ENCODE data around the gene ABCD2. TPM values are rescaled to one million over a fixed set of nuclear protein-coding genes. Genes with fewer than 3 reads are reported as not detected.
A peak's percentile ranks its signal among the peaks of the same experiment; 100 is the strongest.
"Not testable (repeated sequence)": the region's sequence is repeated elsewhere in the genome, so short reads cannot be mapped to it uniquely, and the experiment has no call there.

ABCD2 gene
- total and polyA plus RNA-seq, 5 donors from 2014 or later, result 6.4 to 11.9 (median 8.8) TPM

- H3K4me1 Mint-ChIP-seq, result peaks cover 0 to 3% (median 0%) of the 10 kb centered on the region in 4 donors
- no peak overlapping the region for H3K4me3 Mint-ChIP-seq
- DNase-seq, result no peak
Measured at GRCh38 chr12:39541471-39541870, 78.1 kb downstream of the ABCD2 start.

GRCh38 chr12:39538679-39539104 is 80.9 kb downstream of the ABCD2 start:
- Histone ChIP-seq H3K4me1 (ENCODE audit: control insufficient read depth, insufficient read depth, low read length, poor library complexity, severe bottlenecking) (no peaks in the 10 kb centered on the region), H3K36me3 (ENCODE audit: control insufficient read depth, insufficient read depth, low read length) (no peaks in the 10 kb centered on the region), H3K9me3 (ENCODE audit: control insufficient read depth in 2 of 2, low read length in 2 of 2) (no peaks in the 10 kb centered on the region), H3K27me3 (ENCODE audit: control insufficient read depth, insufficient read depth, low read length) (no peaks in the 10 kb centered on the region), H3K4me3 (ENCODE audit: low read depth, low read length) (no peak overlapping the region), H3K27ac (ENCODE audit: insufficient read depth, low read length, poor library complexity, severe bottlenecking) (no peak overlapping the region)
- no peak for DNase-seq
- Mint-ChIP-seq H3K36me3 (peaks cover 1% of the 10 kb centered on the region), H3K27me3 (no peaks in the 10 kb centered on the region), H3K4me3 (no peak overlapping the region), H3K9me3 (no peaks in the 10 kb centered on the region), H3K4me1 (peaks cover 0 to 2% (median 0%) of the 10 kb centered on the region in 4 donors), H3K27ac (peak overlapping the region in 1 of 3 donors; percentile 41)
- no peak for ATAC-seq (ENCODE audit: low read depth in 2 of 2)

More at GRCh38 chr12:39541471-39541870, 78.1 kb downstream of the ABCD2 start:
- Histone ChIP-seq H3K4me3 (ENCODE audit: low read depth, low read length) (no peak overlapping the region), H3K9me3 (ENCODE audit: control insufficient read depth in 2 of 2, low read length in 2 of 2) (no peaks in the 10 kb centered on the region), H3K4me1 (ENCODE audit: control insufficient read depth, insufficient read depth, low read length, poor library complexity, severe bottlenecking) (no peaks in the 10 kb centered on the region), H3K27ac (ENCODE audit: insufficient read depth, low read length, poor library complexity, severe bottlenecking) (no peak overlapping the region), H3K27me3 (ENCODE audit: control insufficient read depth, insufficient read depth, low read length) (no peaks in the 10 kb centered on the region), H3K36me3 (ENCODE audit: control insufficient read depth, insufficient read depth, low read length) (no peaks in the 10 kb centered on the region)
- ATAC-seq (ENCODE audit: low read depth in 2 of 2), result no peak
- H3K36me3 Mint-ChIP-seq, result peaks cover 6% of the 10 kb centered on the region
- H3K27me3 Mint-ChIP-seq, result no peaks in the 10 kb centered on the region
- H3K27ac Mint-ChIP-seq, result no peak overlapping the region
- H3K9me3 Mint-ChIP-seq, result no peaks in the 10 kb centered on the region

- Histone ChIP-seq H3K4me1 (ENCODE audit: control insufficient read depth, insufficient read depth, low read length, poor library complexity, severe bottlenecking) (no peaks in the 10 kb centered on the region), H3K27ac (ENCODE audit: insufficient read depth, low read length, poor library complexity, severe bottlenecking) (no peak overlapping the region), H3K36me3 (ENCODE audit: control insufficient read depth, insufficient read depth, low read length) (peaks cover 2% of the 10 kb centered on the region), H3K9me3 (ENCODE audit: control insufficient read depth in 2 of 2, low read length in 2 of 2) (no peaks in the 10 kb centered on the region), H3K27me3 (ENCODE audit: control insufficient read depth, insufficient read depth, low read length) (no peaks in the 10 kb centered on the region), H3K4me3 (ENCODE audit: low read depth, low read length) (no peak overlapping the region)
- DNase-seq (peak in 1 of 3 donors; percentile 4), ATAC-seq (ENCODE audit: low read depth in 2 of 2) (no peak)
- no peak overlapping the region for H3K27ac Mint-ChIP-seq
- H3K27me3 Mint-ChIP-seq, result no peaks in the 10 kb centered on the region
- peaks cover 0 to 2% (median 0%) of the 10 kb centered on the region in 7 donors for H3K9me3 Mint-ChIP-seq
- H3K4me1 Mint-ChIP-seq, result peaks cover 0 to 2% (median 0%) of the 10 kb centered on the region in 4 donors
- H3K4me3 Mint-ChIP-seq, result no peak overlapping the region
- peaks cover 13% of the 10 kb centered on the region for H3K36me3 Mint-ChIP-seq
Measured at GRCh38 chr12:39533951-39534350, 85.7 kb downstream of the ABCD2 start.

- Histone ChIP-seq H3K4me3 (ENCODE audit: low read depth, low read length) (no peak overlapping the region), H3K9me3 (ENCODE audit: control insufficient read depth in 2 of 2, low read length in 2 of 2) (peaks cover 0 to under 1% of the 10 kb centered on the region in 2 experiments), H3K4me1 (ENCODE audit: control insufficient read depth, insufficient read depth, low read length, poor library complexity, severe bottlenecking) (no peaks in the 10 kb centered on the region), H3K27me3 (ENCODE audit: control insufficient read depth, insufficient read depth, low read length) (no peaks in the 10 kb centered on the region), H3K36me3 (ENCODE audit: control insufficient read depth, insufficient read depth, low read length) (peaks cover 2% of the 10 kb centered on the region), H3K27ac (ENCODE audit: insufficient read depth, low read length, poor library complexity, severe bottlenecking) (no peak overlapping the region)
- Mint-ChIP-seq H3K4me1 (peaks cover 0 to 2% (median 0%) of the 10 kb centered on the region in 4 donors), H3K9me3 (peaks cover 0 to 3% (median 1%) of the 10 kb centered on the region in 7 donors), H3K4me3 (no peak overlapping the region), H3K27me3 (no peaks in the 10 kb centered on the region), H3K27ac (no peak overlapping the region), H3K36me3 (peaks cover 14% of the 10 kb centered on the region)
- ATAC-seq (ENCODE audit: low read depth in 2 of 2) (no peak), DNase-seq (no peak)
Measured at GRCh38 chr12:39532448-39532847, 87.2 kb downstream of the ABCD2 start.

DNA sequence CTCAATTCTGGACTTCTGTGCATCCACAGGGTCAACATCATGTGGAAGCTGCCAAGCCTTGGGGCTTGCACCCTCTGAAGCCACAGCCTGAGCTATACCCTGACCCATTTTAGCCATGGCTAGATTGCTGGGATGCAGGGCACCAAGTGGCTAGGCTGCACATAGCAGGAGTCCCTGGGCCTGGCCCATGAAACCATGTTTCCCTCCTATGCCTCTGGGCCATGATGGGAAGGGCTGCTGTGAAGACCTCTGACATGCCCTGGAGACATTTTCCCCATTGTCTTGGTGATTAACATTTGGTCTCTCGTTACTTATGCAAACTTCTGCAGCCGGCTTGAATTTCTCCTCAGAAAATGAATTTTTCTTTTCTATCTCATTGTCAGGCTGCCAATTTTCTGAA is 92.6 kb downstream of the ABCD2 start:
- Mint-ChIP-seq H3K4me3 (no peak overlapping the region), H3K27me3 (no peaks in the 10 kb centered on the region), H3K27ac (no peak overlapping the region), H3K4me1 (no peaks in the 10 kb centered on the region), H3K36me3 (peaks cover 25% of the 10 kb centered on the region), H3K9me3 (peaks cover 3 to 16% (median 6%) of the 10 kb centered on the region in 7 donors)
- Histone ChIP-seq H3K9me3 (ENCODE audit: control insufficient read depth in 2 of 2, low read length in 2 of 2) (peaks cover 0 to 11% of the 10 kb centered on the region in 2 experiments), H3K4me3 (ENCODE audit: low read depth, low read length) (no peak overlapping the region), H3K27me3 (ENCODE audit: control insufficient read depth, insufficient read depth, low read length) (no peaks in the 10 kb centered on the region), H3K4me1 (ENCODE audit: control insufficient read depth, insufficient read depth, low read length, poor library complexity, severe bottlenecking) (no peaks in the 10 kb centered on the region), H3K27ac (ENCODE audit: insufficient read depth, low read length, poor library complexity, severe bottlenecking) (no peak overlapping the region), H3K36me3 (ENCODE audit: control insufficient read depth, insufficient read depth, low read length) (peaks cover 5% of the 10 kb centered on the region)
- no peak for DNase-seq
- no peak for ATAC-seq (ENCODE audit: low read depth in 2 of 2)

- not testable (repeated sequence) for H3K4me3 ChIP-seq (ENCODE audit: low read depth, low read length); DNase-seq; H3K27me3 ChIP-seq (ENCODE audit: control insufficient read depth, insufficient read depth, low read length); H3K27ac ChIP-seq (ENCODE audit: insufficient read depth, low read length, poor library complexity, severe bottlenecking); H3K36me3 ChIP-seq (ENCODE audit: control insufficient read depth, insufficient read depth, low read length); H3K4me3 Mint-ChIP-seq; ATAC-seq (ENCODE audit: low read depth in 2 of 2); H3K4me1 Mint-ChIP-seq; H3K9me3 ChIP-seq (ENCODE audit: control insufficient read depth in 2 of 2, low read length in 2 of 2); H3K27me3 Mint-ChIP-seq; H3K4me1 ChIP-seq (ENCODE audit: control insufficient read depth, insufficient read depth, low read length, poor library complexity, severe bottlenecking)
- H3K9me3 Mint-ChIP-seq, result peaks cover 0 to 16% (median 9%) of the 10 kb centered on the region in 7 donors
- H3K27ac Mint-ChIP-seq, result peak overlapping the region in 1 of 3 donors; percentile 66
- peaks cover 10% of the 10 kb centered on the region for H3K36me3 Mint-ChIP-seq
Measured at GRCh38 chr12:39522167-39522566, 97.4 kb downstream of the ABCD2 start.

DNA sequence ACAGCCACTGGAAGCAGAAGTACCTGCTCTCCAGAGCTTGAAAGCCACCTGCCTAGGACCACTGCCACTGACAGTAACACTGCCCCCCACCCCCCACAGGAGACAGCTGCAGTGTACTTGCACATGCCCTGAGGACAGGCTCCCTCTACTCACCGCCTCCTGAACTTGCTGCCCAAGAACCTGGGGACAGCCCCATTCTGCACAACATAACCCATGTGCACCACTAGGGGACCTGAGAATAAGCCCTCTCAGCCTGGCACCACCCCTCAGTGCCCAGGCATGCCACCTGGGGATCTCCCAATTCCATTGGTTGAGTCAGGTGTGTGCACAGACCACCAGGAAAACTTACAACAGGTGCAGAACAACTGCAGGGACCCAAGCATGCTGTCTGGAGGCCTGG is 109.6 kb downstream of the ABCD2 start:
- DNase-seq, result no peak

DNA sequence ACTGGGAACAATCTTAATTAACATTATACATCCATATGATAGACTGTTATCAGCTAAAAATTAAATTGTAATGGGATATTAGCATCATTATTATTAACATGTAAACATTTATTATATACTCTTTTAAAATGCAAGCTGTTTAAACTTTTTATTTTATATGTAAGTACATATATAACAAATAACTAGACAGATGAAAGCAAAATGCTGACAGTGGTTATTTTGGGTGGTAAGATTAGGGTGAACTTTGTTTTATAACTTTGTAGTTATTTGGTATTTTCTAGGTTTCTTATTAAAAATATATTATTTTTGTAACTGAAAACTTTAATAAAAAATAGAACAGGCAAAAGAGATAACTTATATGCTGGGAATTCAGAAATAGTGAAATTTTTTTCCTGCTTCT is 114.0 kb downstream of the ABCD2 start:
- Mint-ChIP-seq H3K27me3 (no peaks in the 10 kb centered on the region), H3K27ac (no peak overlapping the region), H3K4me3 (no peak overlapping the region), H3K9me3 (peaks cover 0 to 6% (median under 1%) of the 10 kb centered on the region in 7 donors), H3K4me1 (no peaks in the 10 kb centered on the region), H3K36me3 (peaks cover 7% of the 10 kb centered on the region)
- Histone ChIP-seq H3K4me1 (ENCODE audit: control insufficient read depth, insufficient read depth, low read length, poor library complexity, severe bottlenecking) (no peaks in the 10 kb centered on the region), H3K9me3 (ENCODE audit: control insufficient read depth in 2 of 2, low read length in 2 of 2) (no peaks in the 10 kb centered on the region), H3K27me3 (ENCODE audit: control insufficient read depth, insufficient read depth, low read length) (no peaks in the 10 kb centered on the region), H3K36me3 (ENCODE audit: control insufficient read depth, insufficient read depth, low read length) (no peaks in the 10 kb centered on the region), H3K27ac (ENCODE audit: insufficient read depth, low read length, poor library complexity, severe bottlenecking) (no peak overlapping the region), H3K4me3 (ENCODE audit: low read depth, low read length) (no peak overlapping the region)
- no peak for ATAC-seq (ENCODE audit: low read depth in 2 of 2)
- DNase-seq, result no peak

More for the DNA sequence above, 109.6 kb downstream of the ABCD2 start:
- Mint-ChIP-seq H3K4me3 (no peak overlapping the region), H3K4me1 (peaks cover 0 to 5% (median 0%) of the 10 kb centered on the region in 4 donors), H3K27me3 (peaks cover 15% of the 10 kb centered on the region), H3K36me3 (peaks cover 8% of the 10 kb centered on the region), H3K27ac (no peak overlapping the region), H3K9me3 (peaks cover 0 to 17% (median 9%) of the 10 kb centered on the region in 7 donors)
- Histone ChIP-seq H3K4me3 (ENCODE audit: low read depth, low read length) (no peak overlapping the region), H3K27ac (ENCODE audit: insufficient read depth, low read length, poor library complexity, severe bottlenecking) (no peak overlapping the region), H3K4me1 (ENCODE audit: control insufficient read depth, insufficient read depth, low read length, poor library complexity, severe bottlenecking) (no peaks in the 10 kb centered on the region), H3K9me3 (ENCODE audit: control insufficient read depth in 2 of 2, low read length in 2 of 2) (peaks cover 0 to 5% of the 10 kb centered on the region in 2 experiments), H3K36me3 (ENCODE audit: control insufficient read depth, insufficient read depth, low read length) (no peaks in the 10 kb centered on the region), H3K27me3 (ENCODE audit: control insufficient read depth, insufficient read depth, low read length) (no peaks in the 10 kb centered on the region)
- no peak for ATAC-seq (ENCODE audit: low read depth in 2 of 2)

All from CD4-positive, CD25-positive, alpha-beta regulatory T cell (primary cell).